GM12878 (cell line): ENCODE results near the gene CCDC9B. TPM values are rescaled to one million over a fixed set of nuclear protein-coding genes. Genes with fewer than 3 reads are reported as not detected.
A peak's percentile ranks its signal among the peaks of the same experiment; 100 is the strongest.

Experiments
- CHD2 ChIP-seq: IDR thresholded peaks from 2 replicates; pipeline ENCODE4 v1.6.1; 2011; ENCODE audit warnings: low read depth, low read length, improper control_type of control experiment, borderline replicate concordance
- DPF2 ChIP-seq: fragments of 450-650 bp; IDR thresholded peaks from 2 replicates; pipeline ENCODE4 v1.6.1; 2017; ENCODE audit warnings: mild to moderate bottlenecking
- HDGF ChIP-seq: fragments of 450-650 bp; IDR thresholded peaks from 2 replicates; pipeline ENCODE4 v1.6.1; 2016; ENCODE audit warnings: antibody characterized with exemption
- IKZF2 ChIP-seq, 2 experiments: fragments of 450-650 bp; IDR thresholded peaks; 2 replicates each; pipeline ENCODE4 v1.6.1; 2017; ENCODE audit warnings: mild to moderate bottlenecking in 2 of 2, moderate library complexity in 2 of 2
- MYC ChIP-seq: IDR thresholded peaks from 2 replicates; pipeline ENCODE4 v1.6.1; 2011; ENCODE audit warnings: mild to moderate bottlenecking, low read length, moderate library complexity, inconsistent platforms; ENCODE audit not compliant: insufficient read depth, insufficient replicate concordance, insufficient read length, severe bottlenecking
- NBN ChIP-seq: fragments of 450-650 bp; IDR thresholded peaks from 2 replicates; pipeline ENCODE4 v1.6.1; 2016
- POLR2A ChIP-seq: IDR thresholded peaks from 2 replicates; pipeline ENCODE4 v1.6.1; 2011; ENCODE audit warnings: low read depth, mild to moderate bottlenecking, low read length
- RAD21 ChIP-seq: IDR thresholded peaks from 2 replicates; pipeline ENCODE4 v1.6.1; 2011; ENCODE audit warnings: mild to moderate bottlenecking, low read depth, low read length, moderate library complexity; ENCODE audit not compliant: insufficient read depth
- RBBP5 ChIP-seq: fragments of 200-600 bp; sonication (generic); conservative IDR thresholded peaks from 2 replicates; pipeline ENCODE4 v1.6.1; 2016
- SMAD5 ChIP-seq: IDR thresholded peaks from 2 replicates; pipeline ENCODE4 v1.6.1; 2016; ENCODE audit warnings: antibody characterized with exemption, low read depth
- SMC3 ChIP-seq: IDR thresholded peaks from 2 replicates; pipeline ENCODE4 v1.6.1; 2011; ENCODE audit warnings: low read length, improper control_type of control experiment, borderline replicate concordance
- STAT3 ChIP-seq: IDR thresholded peaks from 2 replicates; pipeline ENCODE4 v1.6.1; 2011; ENCODE audit warnings: low read depth, low read length, improper control_type of control experiment
- YY1 ChIP-seq: IDR thresholded peaks from 2 replicates; pipeline ENCODE4 v1.6.1; 2011; ENCODE audit warnings: low read depth, mild to moderate bottlenecking, low read length
- polyA plus RNA-seq, 11 experiments: library from polyadenylated mRNA; depleted of rRNA in 4 of 11; unstranded in 6 of 11; stranded (reverse) in 5 of 11; fragments of >200 nt; fragmentation: Nextera tagmentation in 4 of 11; fragmentation: Illumina TruSeq in 1 of 11; extraction: Ambion mirVana in 4 of 11; extraction: Trizol in 1 of 11; gene quantifications; 1 replicate in 1 of 11; 2 replicates in 10 of 11; pipeline versions ENCODE4 v1.2.1 to v1.2.3, GENCODE V29; 2011 to 2016; ENCODE audit warnings: inconsistent platforms in 2 of 11, missing spikeins in 2 of 11, low read depth in 1 of 11
- total RNA-seq, 4 experiments: library from RNA; depleted of rRNA in 3 of 4; stranded (reverse); fragments of >200 nt in 3 of 4; fragmentation: Illumina TruSeq in 1 of 4; extraction: Trizol in 1 of 4; gene quantifications; 2 replicates each; pipeline versions ENCODE4 v1.2.1 to v1.2.3, GENCODE V29; 2013 to 2021
- TF ChIP-seq, protein P1 (sequence below): fragments of 450-650 bp; IDR thresholded peaks from 2 replicates; pipeline ENCODE4 v1.6.1; 2017; ENCODE audit warnings: mild to moderate bottlenecking, moderate library complexity
- TF ChIP-seq, protein P2 (sequence below): IDR thresholded peaks from 2 replicates; pipeline ENCODE4 v1.6.1; 2012; ENCODE audit warnings: mild to moderate bottlenecking, low read depth, low read length
- TF ChIP-seq, protein P3 (sequence below): fragments of 450-650 bp; IDR thresholded peaks from 2 replicates; pipeline ENCODE4 v1.6.1; 2018; ENCODE audit warnings: mild to moderate bottlenecking, low read depth, moderate library complexity; ENCODE audit not compliant: partially characterized antibody

CCDC9B gene
- total and polyA plus RNA-seq, 10 of the 15 experiments (the other 5 are each of a cell fraction or from before 2014, with no cell fraction given), result 0.01 to 0.08 (median 0.03) TPM; not detected in 6

DNA sequence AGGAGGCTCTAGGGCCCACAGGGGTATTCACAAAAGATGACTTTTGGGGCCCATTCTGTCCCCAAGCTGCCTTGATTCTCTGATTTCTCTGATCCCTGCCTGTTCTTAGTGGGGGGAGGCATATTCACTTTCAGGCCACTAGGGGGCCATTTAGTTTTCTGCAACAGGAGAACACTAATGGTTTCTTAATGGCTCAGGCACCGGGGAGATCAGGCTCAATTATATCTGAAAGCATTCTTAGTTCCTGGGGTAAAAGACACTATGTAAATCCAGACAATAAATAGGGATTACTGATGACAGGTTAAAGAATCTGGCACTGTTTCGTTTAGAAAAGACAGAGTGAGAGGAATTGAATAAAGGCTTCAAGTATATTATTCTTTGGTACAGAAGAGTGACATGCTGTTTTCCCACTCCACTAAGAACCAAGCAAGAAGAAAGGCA, 19.8 kb downstream of the CCDC9B start (continued):
- TF ChIP-seq, protein P1, sequence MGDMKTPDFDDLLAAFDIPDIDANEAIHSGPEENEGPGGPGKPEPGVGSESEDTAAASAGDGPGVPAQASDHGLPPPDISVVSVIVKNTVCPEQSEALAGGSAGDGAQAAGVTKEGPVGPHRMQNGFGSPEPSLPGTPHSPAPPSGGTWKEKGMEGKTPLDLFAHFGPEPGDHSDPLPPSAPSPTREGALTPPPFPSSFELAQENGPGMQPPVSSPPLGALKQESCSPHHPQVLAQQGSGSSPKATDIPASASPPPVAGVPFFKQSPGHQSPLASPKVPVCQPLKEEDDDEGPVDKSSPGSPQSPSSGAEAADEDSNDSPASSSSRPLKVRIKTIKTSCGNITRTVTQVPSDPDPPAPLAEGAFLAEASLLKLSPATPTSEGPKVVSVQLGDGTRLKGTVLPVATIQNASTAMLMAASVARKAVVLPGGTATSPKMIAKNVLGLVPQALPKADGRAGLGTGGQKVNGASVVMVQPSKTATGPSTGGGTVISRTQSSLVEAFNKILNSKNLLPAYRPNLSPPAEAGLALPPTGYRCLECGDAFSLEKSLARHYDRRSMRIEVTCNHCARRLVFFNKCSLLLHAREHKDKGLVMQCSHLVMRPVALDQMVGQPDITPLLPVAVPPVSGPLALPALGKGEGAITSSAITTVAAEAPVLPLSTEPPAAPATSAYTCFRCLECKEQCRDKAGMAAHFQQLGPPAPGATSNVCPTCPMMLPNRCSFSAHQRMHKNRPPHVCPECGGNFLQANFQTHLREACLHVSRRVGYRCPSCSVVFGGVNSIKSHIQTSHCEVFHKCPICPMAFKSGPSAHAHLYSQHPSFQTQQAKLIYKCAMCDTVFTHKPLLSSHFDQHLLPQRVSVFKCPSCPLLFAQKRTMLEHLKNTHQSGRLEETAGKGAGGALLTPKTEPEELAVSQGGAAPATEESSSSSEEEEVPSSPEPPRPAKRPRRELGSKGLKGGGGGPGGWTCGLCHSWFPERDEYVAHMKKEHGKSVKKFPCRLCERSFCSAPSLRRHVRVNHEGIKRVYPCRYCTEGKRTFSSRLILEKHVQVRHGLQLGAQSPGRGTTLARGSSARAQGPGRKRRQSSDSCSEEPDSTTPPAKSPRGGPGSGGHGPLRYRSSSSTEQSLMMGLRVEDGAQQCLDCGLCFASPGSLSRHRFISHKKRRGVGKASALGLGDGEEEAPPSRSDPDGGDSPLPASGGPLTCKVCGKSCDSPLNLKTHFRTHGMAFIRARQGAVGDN, result no peak
- TF ChIP-seq RAD21 (peak; percentile 59), SMC3 (peak; percentile 67; the same call in 1 of the 2 replicates), MYC (no peak), SMAD5 (no peak), HDGF (no peak), DPF2 (no peak), NBN (no peak), RBBP5 (no peak), POLR2A (no peak), STAT3 (no peak), YY1 (peak; percentile 66; the same call in 1 of the 2 replicates), IKZF2 (IDR thresholded peaks at IDR 0.05) (no peak), CHD2 (no peak)
- TF ChIP-seq, protein P2, sequence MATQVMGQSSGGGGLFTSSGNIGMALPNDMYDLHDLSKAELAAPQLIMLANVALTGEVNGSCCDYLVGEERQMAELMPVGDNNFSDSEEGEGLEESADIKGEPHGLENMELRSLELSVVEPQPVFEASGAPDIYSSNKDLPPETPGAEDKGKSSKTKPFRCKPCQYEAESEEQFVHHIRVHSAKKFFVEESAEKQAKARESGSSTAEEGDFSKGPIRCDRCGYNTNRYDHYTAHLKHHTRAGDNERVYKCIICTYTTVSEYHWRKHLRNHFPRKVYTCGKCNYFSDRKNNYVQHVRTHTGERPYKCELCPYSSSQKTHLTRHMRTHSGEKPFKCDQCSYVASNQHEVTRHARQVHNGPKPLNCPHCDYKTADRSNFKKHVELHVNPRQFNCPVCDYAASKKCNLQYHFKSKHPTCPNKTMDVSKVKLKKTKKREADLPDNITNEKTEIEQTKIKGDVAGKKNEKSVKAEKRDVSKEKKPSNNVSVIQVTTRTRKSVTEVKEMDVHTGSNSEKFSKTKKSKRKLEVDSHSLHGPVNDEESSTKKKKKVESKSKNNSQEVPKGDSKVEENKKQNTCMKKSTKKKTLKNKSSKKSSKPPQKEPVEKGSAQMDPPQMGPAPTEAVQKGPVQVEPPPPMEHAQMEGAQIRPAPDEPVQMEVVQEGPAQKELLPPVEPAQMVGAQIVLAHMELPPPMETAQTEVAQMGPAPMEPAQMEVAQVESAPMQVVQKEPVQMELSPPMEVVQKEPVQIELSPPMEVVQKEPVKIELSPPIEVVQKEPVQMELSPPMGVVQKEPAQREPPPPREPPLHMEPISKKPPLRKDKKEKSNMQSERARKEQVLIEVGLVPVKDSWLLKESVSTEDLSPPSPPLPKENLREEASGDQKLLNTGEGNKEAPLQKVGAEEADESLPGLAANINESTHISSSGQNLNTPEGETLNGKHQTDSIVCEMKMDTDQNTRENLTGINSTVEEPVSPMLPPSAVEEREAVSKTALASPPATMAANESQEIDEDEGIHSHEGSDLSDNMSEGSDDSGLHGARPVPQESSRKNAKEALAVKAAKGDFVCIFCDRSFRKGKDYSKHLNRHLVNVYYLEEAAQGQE, result no peak
- TF ChIP-seq, protein P3, sequence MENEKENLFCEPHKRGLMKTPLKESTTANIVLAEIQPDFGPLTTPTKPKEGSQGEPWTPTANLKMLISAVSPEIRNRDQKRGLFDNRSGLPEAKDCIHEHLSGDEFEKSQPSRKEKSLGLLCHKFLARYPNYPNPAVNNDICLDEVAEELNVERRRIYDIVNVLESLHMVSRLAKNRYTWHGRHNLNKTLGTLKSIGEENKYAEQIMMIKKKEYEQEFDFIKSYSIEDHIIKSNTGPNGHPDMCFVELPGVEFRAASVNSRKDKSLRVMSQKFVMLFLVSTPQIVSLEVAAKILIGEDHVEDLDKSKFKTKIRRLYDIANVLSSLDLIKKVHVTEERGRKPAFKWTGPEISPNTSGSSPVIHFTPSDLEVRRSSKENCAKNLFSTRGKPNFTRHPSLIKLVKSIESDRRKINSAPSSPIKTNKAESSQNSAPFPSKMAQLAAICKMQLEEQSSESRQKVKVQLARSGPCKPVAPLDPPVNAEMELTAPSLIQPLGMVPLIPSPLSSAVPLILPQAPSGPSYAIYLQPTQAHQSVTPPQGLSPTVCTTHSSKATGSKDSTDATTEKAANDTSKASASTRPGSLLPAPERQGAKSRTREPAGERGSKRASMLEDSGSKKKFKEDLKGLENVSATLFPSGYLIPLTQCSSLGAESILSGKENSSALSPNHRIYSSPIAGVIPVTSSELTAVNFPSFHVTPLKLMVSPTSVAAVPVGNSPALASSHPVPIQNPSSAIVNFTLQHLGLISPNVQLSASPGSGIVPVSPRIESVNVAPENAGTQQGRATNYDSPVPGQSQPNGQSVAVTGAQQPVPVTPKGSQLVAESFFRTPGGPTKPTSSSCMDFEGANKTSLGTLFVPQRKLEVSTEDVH, result no peak
- TF ChIP-seq, all 136 proteins: peak for 4
